GM06990 (cell line): ENCODE results near the gene STXBP3.
A peak's percentile ranks its signal among the peaks of the same experiment; 100 is the strongest.

ENCODE experiments used
- DNase-seq: peaks from one replicate; pipeline ENCODE4 v3.0.0-alpha.2; 2011; ENCODE audit not compliant: insufficient read length; ENCODE audit errors: extremely low read depth
- H3K27me3 ChIP-seq: replicated peaks from 2 replicates; pipeline ENCODE4 v1.6.0; 2011; ENCODE audit warnings: low read length; ENCODE audit not compliant: control insufficient read depth, insufficient read depth
- H3K36me3 ChIP-seq: 2 replicates; pipeline ENCODE4 v1.5.1; 2011; ENCODE audit warnings: low read length; ENCODE audit not compliant: control insufficient read depth, insufficient read depth
- H3K4me3 ChIP-seq: replicated peaks from 2 replicates; pipeline ENCODE4 v1.5.1; 2011; ENCODE audit warnings: low read depth, mild to moderate bottlenecking, control low read depth, low read length
- TF ChIP-seq, protein P1 (sequence below): IDR thresholded peaks from 2 replicates; pipeline ENCODE4 v1.5.1; 2011; ENCODE audit warnings: low read length, control low read depth, mild to moderate bottlenecking, inconsistent platforms; ENCODE audit not compliant: insufficient read depth, poor library complexity, severe bottlenecking

Gene STXBP3

DNA sequence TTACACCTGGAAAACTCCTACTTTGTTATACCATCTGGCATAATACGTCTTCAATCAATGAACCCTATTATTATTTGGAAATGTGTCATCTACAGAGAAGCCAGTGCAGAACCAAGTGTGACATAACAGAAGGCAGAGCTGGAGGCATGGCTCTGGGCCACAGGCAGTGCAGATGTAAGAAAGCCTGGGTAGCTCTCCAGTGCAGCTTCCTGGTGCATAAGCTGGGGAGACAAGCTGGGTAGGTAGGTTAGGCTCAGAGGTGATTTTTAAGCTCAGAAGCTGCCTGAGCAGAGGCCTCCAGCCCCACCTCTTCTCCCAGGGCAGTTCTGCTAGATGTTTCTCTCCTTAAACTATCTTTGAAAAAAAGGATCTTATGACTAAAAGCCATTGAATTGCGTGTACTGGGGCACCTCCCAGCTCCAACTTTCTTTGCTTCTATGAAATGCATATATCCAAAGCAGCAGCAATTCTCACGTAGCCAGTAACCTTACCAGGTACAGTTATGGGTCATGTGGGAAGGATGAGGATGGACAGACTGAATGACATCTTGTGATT, 79.7 kb downstream of the STXBP3 start:
- Histone ChIP-seq H3K36me3 (no peaks in the 10 kb centered on the region), H3K4me3 (no peak overlapping the region), H3K27me3 (no peaks in the 10 kb centered on the region)
- TF ChIP-seq, protein P1, sequence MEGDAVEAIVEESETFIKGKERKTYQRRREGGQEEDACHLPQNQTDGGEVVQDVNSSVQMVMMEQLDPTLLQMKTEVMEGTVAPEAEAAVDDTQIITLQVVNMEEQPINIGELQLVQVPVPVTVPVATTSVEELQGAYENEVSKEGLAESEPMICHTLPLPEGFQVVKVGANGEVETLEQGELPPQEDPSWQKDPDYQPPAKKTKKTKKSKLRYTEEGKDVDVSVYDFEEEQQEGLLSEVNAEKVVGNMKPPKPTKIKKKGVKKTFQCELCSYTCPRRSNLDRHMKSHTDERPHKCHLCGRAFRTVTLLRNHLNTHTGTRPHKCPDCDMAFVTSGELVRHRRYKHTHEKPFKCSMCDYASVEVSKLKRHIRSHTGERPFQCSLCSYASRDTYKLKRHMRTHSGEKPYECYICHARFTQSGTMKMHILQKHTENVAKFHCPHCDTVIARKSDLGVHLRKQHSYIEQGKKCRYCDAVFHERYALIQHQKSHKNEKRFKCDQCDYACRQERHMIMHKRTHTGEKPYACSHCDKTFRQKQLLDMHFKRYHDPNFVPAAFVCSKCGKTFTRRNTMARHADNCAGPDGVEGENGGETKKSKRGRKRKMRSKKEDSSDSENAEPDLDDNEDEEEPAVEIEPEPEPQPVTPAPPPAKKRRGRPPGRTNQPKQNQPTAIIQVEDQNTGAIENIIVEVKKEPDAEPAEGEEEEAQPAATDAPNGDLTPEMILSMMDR: no peak
- DNase-seq: no peak

DNA sequence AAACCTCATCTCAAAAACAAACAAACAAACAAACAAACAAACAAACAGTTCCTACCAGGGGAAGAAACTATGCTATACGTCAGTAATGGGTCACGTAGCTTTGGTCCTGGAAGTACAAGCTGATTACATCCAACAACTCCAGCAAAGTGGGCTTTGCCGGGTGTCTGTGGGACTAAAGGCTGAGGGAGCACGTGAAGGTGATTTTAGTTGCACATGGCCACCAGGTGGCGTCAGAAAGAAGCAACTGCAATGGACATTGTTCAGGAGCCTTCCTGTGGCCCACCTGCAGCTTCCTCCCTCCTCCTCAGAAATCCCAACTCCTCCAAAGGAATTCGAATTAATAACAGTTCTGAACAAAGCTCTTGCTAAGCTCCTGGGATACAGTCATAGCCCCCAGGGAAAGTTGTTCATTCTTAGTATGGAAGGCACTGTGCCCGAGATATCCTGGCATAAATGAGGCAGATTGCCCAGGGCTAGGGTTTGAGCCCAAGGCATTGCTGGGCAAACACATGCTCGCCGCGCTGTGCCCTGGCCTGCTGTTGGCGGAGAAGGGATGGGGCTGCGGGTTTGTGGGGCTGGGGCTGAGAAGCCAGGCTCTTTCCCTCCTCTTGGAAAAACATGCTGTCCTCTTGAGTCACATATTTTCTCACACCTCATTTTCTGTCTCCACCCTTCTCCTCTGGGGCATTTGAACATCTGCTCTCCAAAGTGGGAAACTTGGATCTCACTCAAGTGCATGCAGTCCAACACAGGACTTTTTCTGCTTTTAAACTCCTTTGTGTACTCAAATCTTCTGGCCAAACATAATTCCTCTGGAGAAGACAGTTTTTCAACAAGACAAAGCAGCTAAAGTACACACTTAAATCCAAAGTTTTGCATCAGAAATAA, 81.8 kb downstream of the STXBP3 start:
- Histone ChIP-seq H3K36me3 (no peaks in the 10 kb centered on the region), H3K4me3 (no peak overlapping the region), H3K27me3 (no peaks in the 10 kb centered on the region)
- DNase-seq: no peak
- TF ChIP-seq, protein P1: peak; percentile 71

DNA sequence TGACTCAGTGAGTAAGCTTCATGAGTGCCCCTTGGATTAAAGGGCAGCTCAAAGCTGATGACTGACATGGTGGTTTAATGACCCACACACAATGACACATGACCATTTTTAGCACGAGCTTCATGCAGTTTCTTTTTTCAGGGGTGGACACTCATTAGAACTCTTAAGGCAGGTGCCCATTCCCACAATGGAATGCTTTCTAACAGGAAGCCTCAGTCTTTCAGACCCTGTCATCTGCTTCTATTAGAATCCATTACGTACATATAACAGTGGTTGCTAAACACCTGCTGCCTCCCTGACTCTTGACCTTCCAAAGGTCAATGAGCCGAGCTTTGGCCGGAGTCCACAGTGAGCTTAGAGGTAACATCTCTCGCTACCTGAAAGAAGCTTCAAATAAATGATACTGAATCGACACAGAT, 83.0 kb downstream of the STXBP3 start:
- TF ChIP-seq, protein P1: no peak
- H3K4me3 ChIP-seq: no peak overlapping the region
- H3K36me3 ChIP-seq: no peaks in the 10 kb centered on the region
- no peaks in the 10 kb centered on the region for H3K27me3 ChIP-seq
- DNase-seq: no peak

DNA sequence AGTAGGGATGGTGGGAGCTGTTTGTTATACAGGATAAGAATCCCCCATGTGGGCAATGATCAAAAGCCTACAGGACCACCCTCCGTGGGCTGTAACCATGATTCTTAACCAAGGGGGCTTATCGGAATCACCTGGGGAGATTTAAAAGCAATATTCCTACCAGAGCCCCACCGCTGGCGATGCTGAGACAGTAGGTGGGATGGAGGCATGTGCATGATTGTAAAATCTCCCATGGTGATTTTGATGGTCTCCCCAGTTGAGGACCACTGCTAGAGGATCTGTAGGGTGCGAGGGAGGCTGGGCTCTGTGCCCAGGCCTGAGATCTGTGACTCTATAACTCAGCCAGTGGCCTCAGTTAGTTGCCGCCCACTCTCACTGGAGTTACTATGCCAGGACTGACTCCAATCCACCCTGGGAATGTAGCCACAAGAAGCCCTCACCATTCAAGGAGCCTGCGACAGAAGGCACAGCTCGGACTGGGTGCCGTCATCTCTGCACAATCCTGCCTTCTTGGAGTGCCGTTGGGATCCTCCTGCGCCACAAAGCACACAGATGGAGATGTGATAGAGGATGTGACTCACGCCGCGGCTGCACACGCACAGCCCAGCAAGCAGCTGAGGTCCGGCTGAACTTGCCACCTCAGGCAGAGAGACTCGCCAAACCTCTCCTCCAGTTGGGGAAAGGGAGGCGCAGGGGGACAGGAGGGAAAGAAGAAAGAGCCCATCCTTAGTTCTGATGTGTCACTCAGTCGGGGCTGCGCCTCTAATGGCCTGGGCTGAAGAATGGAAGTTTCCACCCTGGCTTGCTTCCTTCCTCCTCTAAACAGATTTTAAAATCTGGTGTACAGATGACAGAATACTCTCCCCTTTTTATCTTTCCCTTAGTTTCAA, 83.9 kb downstream of the STXBP3 start:
- TF ChIP-seq, protein P1: no peak
- DNase-seq: no peak
- H3K27me3 ChIP-seq: no peaks in the 10 kb centered on the region
- H3K4me3 ChIP-seq: no peak overlapping the region
- H3K36me3 ChIP-seq: no peaks in the 10 kb centered on the region

DNA sequence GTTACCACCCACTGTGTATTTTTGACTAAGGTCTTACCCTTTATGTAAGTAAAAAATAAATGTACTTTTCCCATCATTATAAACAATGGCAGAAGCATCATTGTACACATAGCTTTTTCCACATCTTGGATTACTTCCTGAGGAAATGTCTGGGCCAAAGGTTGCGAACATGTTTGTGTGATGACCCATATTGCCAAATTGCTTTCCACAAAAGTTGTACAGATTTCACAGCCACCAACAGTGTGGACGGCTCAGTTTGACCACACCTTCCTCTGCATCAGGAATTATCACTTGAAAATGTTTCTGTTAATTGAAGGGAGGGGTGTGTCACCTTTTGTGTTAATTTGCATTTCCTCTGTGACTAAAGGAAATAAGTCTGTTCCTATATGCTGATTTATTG, 84.8 kb downstream of the STXBP3 start:
- Histone ChIP-seq H3K27me3 (no peaks in the 10 kb centered on the region), H3K4me3 (no peak overlapping the region), H3K36me3 (no peaks in the 10 kb centered on the region)
- no peak for DNase-seq
- TF ChIP-seq, protein P1: no peak
